Ectodermal cell (in vitro differentiated cells): ENCODE results near the gene SLC6A11.

ENCODE experiments used
- H3K27ac ChIP-seq: 2 replicates; pipeline ENCODE4 v1.7.0; 2013; ENCODE audit warnings: mild to moderate bottlenecking, low read depth, low read length; ENCODE audit not compliant: insufficient read depth, poor library complexity, severe bottlenecking
- H3K27me3 ChIP-seq: 2 replicates; pipeline ENCODE4 v1.7.0; 2013; ENCODE audit warnings: mild to moderate bottlenecking, low read length; ENCODE audit not compliant: insufficient read depth, control insufficient read depth, poor library complexity, severe bottlenecking
- H3K36me3 ChIP-seq: one replicate; pipeline ENCODE4 v1.7.0; 2013; ENCODE audit warnings: low read length; ENCODE audit not compliant: control insufficient read depth, insufficient read depth
- H3K4me1 ChIP-seq: one replicate; pipeline ENCODE4 v1.7.0; 2013; ENCODE audit warnings: low read length; ENCODE audit not compliant: control insufficient read depth, insufficient read depth
- H3K4me3 ChIP-seq: 2 replicates; pipeline ENCODE4 v1.7.0; 2013; ENCODE audit warnings: low read depth, low read length, control low read depth; ENCODE audit not compliant: insufficient read depth
- H3K9me3 ChIP-seq: 2 replicates; pipeline ENCODE4 v1.7.0; 2013; ENCODE audit warnings: mild to moderate bottlenecking, low read length, moderate library complexity; ENCODE audit not compliant: control insufficient read depth
- WGBS, 2 experiments: methylation state at CpG; one replicate each; pipeline ENCODE4 v1.1.7; 2013; ENCODE audit warnings: missing lambda C conversion rate in 2 of 2; 5-methylcytosine and 5-hydroxymethylcytosine counted together

The SLC6A11 gene

GRCh38 chr3:10775828-10776227, 40.2 kb upstream of the SLC6A11 start:
- H3K4me1 ChIP-seq, result no peaks in the 10 kb centered on the region
- H3K36me3 ChIP-seq, result no peaks in the 10 kb centered on the region
- no peaks in the 10 kb centered on the region for H3K27me3 ChIP-seq
- H3K9me3 ChIP-seq, result no peaks in the 10 kb centered on the region
- H3K27ac ChIP-seq, result no peak overlapping the region
- H3K4me3 ChIP-seq, result no peak overlapping the region
- WGBS, 2 experiments, result 93% methylated on average over 3 of the region's 3 CpGs

GRCh38 chr3:10777627-10778026, 38.4 kb upstream of the SLC6A11 start:
- H3K27me3 ChIP-seq, result no peaks in the 10 kb centered on the region
- H3K4me3 ChIP-seq, result no peak overlapping the region
- H3K27ac ChIP-seq, result no peak overlapping the region
- no peaks in the 10 kb centered on the region for H3K36me3 ChIP-seq
- no peaks in the 10 kb centered on the region for H3K9me3 ChIP-seq
- H3K4me1 ChIP-seq, result no peaks in the 10 kb centered on the region
- WGBS, 2 experiments, result 93 to 95% methylated on average over 2 of the region's 2 CpGs

GRCh38 chr3:10778492-10779292, 37.3 kb upstream of the SLC6A11 start:
- H3K36me3 ChIP-seq, result no peaks in the 10 kb centered on the region
- H3K4me3 ChIP-seq, result no peak overlapping the region
- H3K27me3 ChIP-seq, result no peaks in the 10 kb centered on the region
- 86 to 90% methylated on average over 8 of the region's 8 CpGs for WGBS, 2 experiments
- H3K4me1 ChIP-seq, result no peaks in the 10 kb centered on the region
- no peak overlapping the region for H3K27ac ChIP-seq
- no peaks in the 10 kb centered on the region for H3K9me3 ChIP-seq

GRCh38 chr3:10779293-10779805, 36.7 kb upstream of the SLC6A11 start:
- H3K4me1 ChIP-seq, result no peaks in the 10 kb centered on the region
- no peak overlapping the region for H3K4me3 ChIP-seq
- 89 to 90% methylated on average over 8 of the region's 8 CpGs for WGBS, 2 experiments
- no peak overlapping the region for H3K27ac ChIP-seq
- H3K9me3 ChIP-seq, result no peaks in the 10 kb centered on the region
- no peaks in the 10 kb centered on the region for H3K27me3 ChIP-seq
- no peaks in the 10 kb centered on the region for H3K36me3 ChIP-seq

GRCh38 chr3:10780243-10780642, 35.8 kb upstream of the SLC6A11 start:
- no peaks in the 10 kb centered on the region for H3K36me3 ChIP-seq
- no peak overlapping the region for H3K4me3 ChIP-seq
- 92 to 94% methylated on average over 5 of the region's 5 CpGs for WGBS, 2 experiments
- H3K4me1 ChIP-seq, result no peaks in the 10 kb centered on the region
- no peaks in the 10 kb centered on the region for H3K9me3 ChIP-seq
- H3K27me3 ChIP-seq, result no peaks in the 10 kb centered on the region
- H3K27ac ChIP-seq, result no peak overlapping the region

GRCh38 chr3:10780922-10781321, 35.1 kb upstream of the SLC6A11 start:
- no peak overlapping the region for H3K4me3 ChIP-seq
- 89 to 94% methylated on average over 7 of the region's 7 CpGs for WGBS, 2 experiments
- H3K4me1 ChIP-seq, result no peaks in the 10 kb centered on the region
- H3K36me3 ChIP-seq, result no peaks in the 10 kb centered on the region
- H3K27ac ChIP-seq, result no peak overlapping the region
- no peaks in the 10 kb centered on the region for H3K9me3 ChIP-seq
- H3K27me3 ChIP-seq, result no peaks in the 10 kb centered on the region

- Histone ChIP-seq H3K4me1 (no peaks in the 10 kb centered on the region), H3K27me3 (no peaks in the 10 kb centered on the region), H3K36me3 (no peaks in the 10 kb centered on the region), H3K4me3 (no peak overlapping the region), H3K27ac (no peak overlapping the region), H3K9me3 (no peaks in the 10 kb centered on the region)
- WGBS, 2 experiments, result 93 to 95% methylated on average over 2 of the region's 2 CpGs
Measured at GRCh38 chr3:10781981-10782380, 34.0 kb upstream of the SLC6A11 start.

- H3K27ac ChIP-seq, result no peak overlapping the region
- no peaks in the 10 kb centered on the region for H3K9me3 ChIP-seq
- no peaks in the 10 kb centered on the region for H3K4me1 ChIP-seq
- 30% methylated on average over 5 of the region's 5 CpGs for WGBS, 2 experiments
- H3K36me3 ChIP-seq, result no peaks in the 10 kb centered on the region
- H3K4me3 ChIP-seq, result no peak overlapping the region
- peaks cover 12% of the 10 kb centered on the region for H3K27me3 ChIP-seq
Measured at GRCh38 chr3:10783360-10784351, 32.4 kb upstream of the SLC6A11 start.

GRCh38 chr3:10786640-10787039, 29.4 kb upstream of the SLC6A11 start:
- Histone ChIP-seq H3K4me1 (no peaks in the 10 kb centered on the region), H3K4me3 (no peak overlapping the region), H3K36me3 (no peaks in the 10 kb centered on the region), H3K9me3 (no peaks in the 10 kb centered on the region), H3K27me3 (peaks cover 14% of the 10 kb centered on the region), H3K27ac (no peak overlapping the region)

GRCh38 chr3:10788451-10788850, 27.6 kb upstream of the SLC6A11 start:
- WGBS, 2 experiments, result 44 to 63% methylated on average over 1 of the region's 1 CpG
- no peak overlapping the region for H3K27ac ChIP-seq
- no peak overlapping the region for H3K4me3 ChIP-seq
- H3K27me3 ChIP-seq, result peaks cover 14% of the 10 kb centered on the region
- H3K4me1 ChIP-seq, result no peaks in the 10 kb centered on the region
- no peaks in the 10 kb centered on the region for H3K36me3 ChIP-seq
- no peaks in the 10 kb centered on the region for H3K9me3 ChIP-seq
